Smooth muscle cell (in vitro differentiated cells): ENCODE results near the gene GNG3. TPM values are rescaled to one million over a fixed set of nuclear protein-coding genes. Genes with fewer than 3 reads are reported as not detected.

ENCODE experiments used
- DNase-seq: peaks from one replicate; lab custom pipeline; 2025; ENCODE audit not compliant: unreplicated experiment; lab: John Stamatoyannopoulos, UW
- H2AFZ ChIP-seq: fragments of 200-600 bp; sonication (generic); 2 replicates; pipeline ENCODE4 v1.6.0; 2016; ENCODE audit warnings: antibody characterized with exemption, low read depth, mild to moderate bottlenecking
- H3F3A ChIP-seq: fragments of 200-600 bp; sonication (generic); 2 replicates; pipeline ENCODE4 v1.6.0; 2017; ENCODE audit warnings: antibody characterized with exemption, low read depth
- H3K27ac ChIP-seq: fragments of 200-600 bp; sonication (generic); 2 replicates; pipeline ENCODE4 v1.5.1; 2016; ENCODE audit warnings: low read depth, mild to moderate bottlenecking
- H3K27me3 ChIP-seq: fragments of 200-600 bp; sonication (generic); 2 replicates; pipeline ENCODE4 v1.6.1; 2016; ENCODE audit warnings: low read depth, mild to moderate bottlenecking
- H3K36me3 ChIP-seq: fragments of 200-600 bp; sonication (generic); 2 replicates; pipeline ENCODE4 v1.5.1; 2016; ENCODE audit warnings: low read depth
- H3K4me1 ChIP-seq: fragments of 200-600 bp; sonication (generic); 2 replicates; pipeline ENCODE4 v1.5.1; 2016; ENCODE audit warnings: low read depth
- H3K4me2 ChIP-seq: fragments of 200-600 bp; sonication (generic); 2 replicates; pipeline ENCODE4 v1.6.0; 2016; ENCODE audit warnings: mild to moderate bottlenecking
- H3K4me3 ChIP-seq: fragments of 200-600 bp; sonication (generic); 2 replicates; pipeline ENCODE4 v1.5.1; 2016; ENCODE audit warnings: mild to moderate bottlenecking
- H3K79me2 ChIP-seq: fragments of 200-600 bp; sonication (generic); 2 replicates; pipeline ENCODE4 v1.6.0; 2016; ENCODE audit warnings: low read depth, mild to moderate bottlenecking
- H3K9ac ChIP-seq: fragments of 200-600 bp; sonication (generic); 2 replicates; pipeline ENCODE4 v1.6.0; 2016; ENCODE audit warnings: low read depth
- H3K9me3 ChIP-seq: fragments of 200-600 bp; sonication (generic); replicated peaks from 2 replicates; pipeline ENCODE4 v1.5.1; 2016; ENCODE audit warnings: low read depth
- H4K20me1 ChIP-seq: fragments of 200-600 bp; sonication (generic); 2 replicates; pipeline ENCODE4 v1.6.0; 2016; ENCODE audit warnings: low read depth
- CTCF ChIP-seq: fragments of 200-600 bp; sonication (generic); IDR thresholded peaks from 2 replicates; pipeline ENCODE4 v1.5.1; 2017; ENCODE audit warnings: borderline replicate concordance, mild to moderate bottlenecking, antibody characterized with exemption; ENCODE audit not compliant: insufficient read depth, poor library complexity, severe bottlenecking
- WGBS: methylation state at CpG from one replicate; pipeline ENCODE4 v1.1.7; 2016; ENCODE audit warnings: low lambda C conversion rate; 5-methylcytosine and 5-hydroxymethylcytosine counted together
- polyA plus RNA-seq: library from polyadenylated mRNA; unstranded; fragments of >200 nt; fragmentation: Nextera tagmentation; extraction: Ambion mirVana; gene quantifications from 2 replicates; pipeline ENCODE4 v1.2.1, GENCODE V29; 2016
- total RNA-seq: library from RNA; depleted of rRNA; stranded (reverse); fragments of >200 nt; gene quantifications from 2 replicates; pipeline ENCODE4 v1.2.3, GENCODE V29; 2014

The GNG3 gene
- total and polyA plus RNA-seq, 2 experiments from 2014 or later, result 0.18 TPM; not detected in 1

- peaks cover 37% of the 10 kb centered on the region for H3K4me1 ChIP-seq
Measured at GRCh38 chr11:62708793-62709192, 1.3 kb downstream of the GNG3 start.

GRCh38 chr11:62709247-62710000, 1.9 kb downstream of the GNG3 start:
- Histone ChIP-seq H3K27ac (peak overlapping the region; percentile 98), H3K36me3 (no peaks in the 10 kb centered on the region), H3K9me3 (no peaks in the 10 kb centered on the region), H3K79me2 (peaks cover 13% of the 10 kb centered on the region), H3K27me3 (no peaks in the 10 kb centered on the region), H3K4me1 (peaks cover 37% of the 10 kb centered on the region), H3K4me3 (peak overlapping the region; percentile 64), H2AFZ (peak overlapping the region; percentile 98), H3F3A (peaks cover 56% of the 10 kb centered on the region), H3K9ac (peak overlapping the region; percentile 97), H3K4me2 (peak overlapping the region; percentile 90), H4K20me1 (no peaks in the 10 kb centered on the region)
- no peak for TF ChIP-seq CTCF
- WGBS, result 6% methylated on average over 46 of the region's 47 CpGs
- DNase-seq, result peak; percentile 73

More at GRCh38 chr11:62708793-62709192, 1.3 kb downstream of the GNG3 start:
- peaks cover 16% of the 10 kb centered on the region for H3K79me2 ChIP-seq
- H3F3A ChIP-seq, result peaks cover 52% of the 10 kb centered on the region
- WGBS, result 16% methylated on average over 7 of the region's 7 CpGs
- H3K27me3 ChIP-seq, result no peaks in the 10 kb centered on the region
- no peak for DNase-seq
- peak overlapping the region; percentile 98 for H3K27ac ChIP-seq
- no peaks in the 10 kb centered on the region for H3K36me3 ChIP-seq
- peak overlapping the region; percentile 81 for H2AFZ ChIP-seq
- TF ChIP-seq CTCF, result no peak
- H3K4me2 ChIP-seq, result peak overlapping the region; percentile 90
- peak overlapping the region; percentile 64 for H3K4me3 ChIP-seq
- H3K9me3 ChIP-seq, result no peaks in the 10 kb centered on the region
- no peaks in the 10 kb centered on the region for H4K20me1 ChIP-seq
- peak overlapping the region; percentile 97 for H3K9ac ChIP-seq

DNA sequence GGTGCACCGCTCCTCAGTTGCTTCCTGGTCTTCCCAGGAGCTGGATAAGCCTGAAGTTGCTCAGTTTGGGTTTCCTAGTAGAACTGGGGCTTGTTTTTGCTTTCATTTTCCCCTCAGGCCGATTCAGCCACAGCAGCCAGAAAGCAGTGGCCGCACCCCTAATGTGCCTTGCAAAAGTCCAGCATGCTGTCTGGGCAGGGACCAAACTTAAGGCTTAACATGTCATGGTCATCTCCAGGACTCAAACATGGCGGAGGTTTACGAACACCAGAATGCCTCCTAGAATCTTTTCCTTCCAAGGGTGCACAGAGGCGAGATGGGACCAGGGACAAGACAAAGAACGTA, 2.5 kb downstream of the GNG3 start:
- H3K9ac ChIP-seq, result peak overlapping the region; percentile 97
- H2AFZ ChIP-seq, result peak overlapping the region; percentile 98
- H4K20me1 ChIP-seq, result no peaks in the 10 kb centered on the region
- H3K9me3 ChIP-seq, result no peaks in the 10 kb centered on the region
- H3K4me1 ChIP-seq, result peaks cover 37% of the 10 kb centered on the region
- H3K27me3 ChIP-seq, result no peaks in the 10 kb centered on the region
- H3K27ac ChIP-seq, result peak overlapping the region; percentile 98
- no peak for DNase-seq
- H3K79me2 ChIP-seq, result peaks cover 8% of the 10 kb centered on the region
- peak overlapping the region; percentile 64 for H3K4me3 ChIP-seq
- TF ChIP-seq CTCF, result no peak
- 79% methylated on average over 7 of the region's 7 CpGs for WGBS
- peaks cover 56% of the 10 kb centered on the region for H3F3A ChIP-seq
- H3K4me2 ChIP-seq, result peak overlapping the region; percentile 90
- H3K36me3 ChIP-seq, result no peaks in the 10 kb centered on the region
